Activated CD4-positive, alpha-beta memory T cell treated with anti-CD3 and anti-CD28 coated beads, Interleukin-2, amount 10 ng/mL, durations not matched to agents 7 days and 5 days (primary cell): Measurements from ENCODE around the gene SPC25. TPM values are rescaled to one million over a fixed set of nuclear protein-coding genes. Genes with fewer than 3 reads are reported as not detected.

Experiments used
- total RNA-seq, 2 experiments: library from RNA; stranded (reverse); gene quantifications; one replicate each; pipeline ENCODE4 v1.2.3, GENCODE V29; 2021

Gene SPC25
- total RNA-seq, 2 experiments from 2014 or later, result 33.3 to 34.2 TPM

Other genes with a start within 250 kb of the SPC25 start
- gene NOSTRIN, start 87.8 kb downstream of the SPC25 start, total RNA-seq, result not detected
- gene G6PC2, start 10.9 kb upstream of the SPC25 start, total RNA-seq, result not detected
- not detected for gene ABCB11, start 140.9 kb upstream of the SPC25 start, total RNA-seq
- not detected for gene DHRS9, start 179.1 kb upstream of the SPC25 start, total RNA-seq